Stimulated activated CD8-positive, alpha-beta memory T cell treated with anti-CD3 and anti-CD28 coated beads, Interleukin-12 subunit alpha, Interleukin-12 subunit beta, amount 100 ng/mL, for 24 hours (primary cell): Measurements from ENCODE around the gene KIF20B.
"Not testable (repeated sequence)": the region's sequence is repeated elsewhere in the genome, so short reads cannot be mapped to it uniquely, and the experiment has no call there.

Experiments used
- DNase-seq: peaks from one replicate; pipeline ENCODE4 v3.0.0-alpha.2; 2020; ENCODE audit errors: extremely low read depth

KIF20B gene

DNA sequence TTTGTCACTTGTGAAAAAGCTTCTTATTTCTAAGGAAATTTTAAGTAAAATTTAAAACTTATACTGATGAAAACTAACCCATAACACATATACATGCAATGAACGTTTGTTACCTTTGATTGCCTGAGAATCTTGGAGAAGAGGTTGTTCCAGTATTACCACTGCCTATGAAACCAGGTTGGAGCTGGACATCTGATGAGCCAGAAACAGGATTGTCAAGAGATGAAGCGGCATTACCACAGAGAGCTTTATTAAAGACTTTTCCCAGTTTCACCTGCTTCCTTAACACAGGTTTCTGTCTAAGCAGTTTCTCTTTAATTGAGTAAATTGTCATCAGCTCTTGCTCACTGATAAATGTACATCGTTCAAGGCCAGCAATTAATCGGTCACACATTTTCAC lies 9.0 kb upstream of the KIF20B start:
- DNase-seq: no peak

GRCh38 chr10:89693176-89693575 lies 8.2 kb upstream of the KIF20B start:
- DNase-seq: no peak

DNA sequence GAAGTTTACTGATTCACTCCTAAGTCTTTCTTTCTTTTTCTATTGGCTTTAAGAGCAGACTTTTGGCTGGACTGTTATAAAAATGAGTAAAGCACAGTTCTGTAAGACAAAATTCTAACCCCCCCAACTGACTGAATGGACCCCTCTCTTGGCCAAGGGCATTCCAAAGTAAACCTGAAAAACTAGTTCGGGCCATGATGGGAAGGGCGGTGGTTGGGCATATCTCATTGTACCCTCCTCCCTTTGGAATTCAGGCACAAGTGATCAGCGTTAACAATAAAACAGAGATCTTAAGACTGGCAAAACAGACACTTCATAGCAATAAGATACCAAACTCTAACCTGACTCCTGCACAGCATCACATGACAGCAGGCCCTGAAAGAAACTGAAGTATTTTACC lies 6.1 kb upstream of the KIF20B start:
- no peak for DNase-seq

DNA sequence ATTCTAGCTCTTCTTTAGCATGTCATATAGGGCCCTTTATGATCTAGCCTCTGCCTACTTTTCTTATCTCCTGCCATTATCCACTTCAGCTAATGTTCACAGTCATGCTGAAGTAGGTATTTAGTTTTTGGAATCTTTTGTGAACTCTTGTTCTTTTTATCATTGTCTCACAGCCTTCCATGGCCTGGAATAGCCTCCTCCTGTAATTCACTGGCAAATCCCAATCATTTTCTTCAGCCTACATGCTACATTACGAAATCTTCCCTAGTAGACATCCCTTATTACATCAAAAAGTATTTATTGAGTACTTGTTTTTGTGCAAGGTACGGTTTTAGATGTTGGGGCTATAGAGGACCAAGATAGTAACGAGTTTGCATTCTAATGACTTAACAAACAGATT lies 3.4 kb upstream of the KIF20B start:
- no peak for DNase-seq

GRCh38 chr10:89699581-89700064 lies 1.8 kb upstream of the KIF20B start:
- no peak for DNase-seq

- no peak for DNase-seq
These were observed 508 bp upstream of the KIF20B start for GRCh38 chr10:89700923-89701241.

- DNase-seq: no peak
These were observed 711 bp downstream of the KIF20B start for GRCh38 chr10:89702121-89702480.

GRCh38 chr10:89705466-89705865 lies 4.1 kb downstream of the KIF20B start:
- DNase-seq: no peak

- DNase-seq: no peak
These were observed 4.6 kb downstream of the KIF20B start for GRCh38 chr10:89706011-89706410.

DNA sequence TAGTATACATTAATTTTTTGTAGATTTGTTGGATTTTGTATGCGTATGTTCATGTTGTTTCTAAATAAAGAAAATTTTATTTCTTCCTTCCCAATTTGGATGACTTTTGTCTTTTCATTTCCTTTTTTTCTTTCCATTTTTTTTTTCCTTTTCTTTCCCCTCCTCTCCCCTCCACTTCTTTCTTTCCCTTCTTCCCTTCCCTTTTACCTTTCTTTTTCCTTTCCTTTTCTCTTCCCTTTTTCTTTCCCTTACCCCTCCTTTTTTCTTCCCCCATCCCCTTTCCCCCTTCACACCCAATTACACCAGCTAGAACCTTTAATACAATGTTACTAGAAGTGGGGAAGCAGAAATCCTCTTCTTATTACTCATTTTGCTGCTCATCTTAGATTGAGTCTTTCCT lies 6.0 kb downstream of the KIF20B start:
- DNase-seq: no peak

DNA sequence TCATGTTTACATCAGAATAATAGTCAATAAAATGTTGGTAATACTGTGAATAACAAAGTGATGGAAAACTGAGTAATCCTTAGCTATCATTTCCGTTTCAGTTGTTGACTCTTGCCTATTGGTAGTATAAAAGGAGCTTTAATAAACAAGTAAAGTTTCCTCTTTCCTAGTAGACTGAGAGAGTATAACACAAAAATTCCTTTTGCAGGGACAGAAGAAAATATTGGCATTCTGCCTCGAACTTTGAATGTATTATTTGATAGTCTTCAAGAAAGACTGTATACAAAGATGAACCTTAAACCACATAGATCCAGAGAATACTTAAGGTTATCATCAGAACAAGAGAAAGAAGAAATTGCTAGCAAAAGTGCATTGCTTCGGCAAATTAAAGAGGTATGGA lies 9.4 kb downstream of the KIF20B start:
- DNase-seq: no peak

DNA sequence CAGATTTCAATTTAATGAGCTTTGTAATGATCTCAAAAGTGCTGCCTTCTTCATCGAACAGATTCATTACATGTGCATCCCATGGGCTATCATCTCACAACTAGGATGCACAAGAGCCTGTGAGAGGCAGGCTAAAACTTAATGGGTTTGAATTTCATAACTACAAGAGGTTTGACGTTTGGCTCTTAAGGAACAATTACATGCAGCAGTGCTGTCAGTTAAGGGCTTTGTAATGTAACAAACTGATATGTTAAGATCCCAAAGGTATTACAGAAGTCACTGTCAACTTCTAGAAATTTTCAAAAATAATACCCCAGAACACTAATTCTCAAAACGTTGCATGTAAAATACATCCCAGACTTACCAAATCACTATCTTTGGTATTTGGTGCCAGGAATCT lies 33.2 kb downstream of the KIF20B start:
- DNase-seq: no peak

- no peak for DNase-seq
These were observed 37.3 kb downstream of the KIF20B start for GRCh38 chr10:89738551-89739209.

DNA sequence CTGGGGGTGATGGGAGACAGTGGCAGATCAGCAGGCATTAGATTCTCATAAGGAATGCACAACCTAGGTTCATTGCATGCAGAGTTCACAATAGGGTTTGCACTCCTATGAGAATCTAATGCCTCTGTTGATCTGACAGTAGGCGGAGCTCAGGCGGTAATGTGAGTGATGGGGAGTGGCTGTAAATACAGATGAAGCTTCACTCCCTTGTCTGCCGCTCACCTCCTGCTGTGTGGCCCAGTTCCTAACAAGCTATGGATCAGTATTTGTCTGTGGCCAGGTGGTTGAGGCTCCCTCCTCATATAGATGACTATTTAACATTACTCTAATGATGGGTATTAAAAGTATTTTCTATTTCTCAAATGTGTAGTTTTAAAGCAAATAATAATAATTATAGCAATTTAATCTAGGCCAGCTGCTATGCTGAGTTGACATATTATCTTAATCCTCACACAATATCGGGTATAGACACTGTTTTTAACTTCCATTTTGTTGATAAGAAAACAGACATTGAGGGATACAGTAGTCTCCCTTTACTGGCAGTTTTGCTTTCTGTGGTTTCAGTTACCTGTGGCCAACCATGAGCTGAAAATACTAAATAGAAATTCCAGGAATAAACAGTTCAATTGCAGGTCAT lies 39.9 kb downstream of the KIF20B start:
- no peak for DNase-seq

DNA sequence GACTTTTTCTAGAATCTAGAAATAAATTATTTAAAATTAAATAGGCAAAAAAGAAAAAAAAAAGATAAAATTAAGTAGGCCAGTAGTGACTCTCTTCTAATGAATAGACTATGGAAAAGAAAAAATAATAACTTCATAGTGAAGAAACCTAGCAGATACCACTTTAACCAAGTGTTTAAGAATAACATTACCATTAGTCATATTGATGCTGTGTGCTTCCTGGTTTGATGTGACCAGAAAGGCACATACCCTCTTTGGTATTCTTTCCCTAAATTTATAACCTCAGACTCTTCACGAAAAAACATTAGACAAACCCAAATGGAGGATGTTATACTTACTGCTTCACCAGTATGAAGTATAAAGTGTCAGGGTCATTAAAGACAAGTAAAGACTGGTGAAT lies 42.6 kb downstream of the KIF20B start:
- DNase-seq: no peak

- no peak for DNase-seq
These were observed 44.5 kb downstream of the KIF20B start for GRCh38 chr10:89745903-89746302.

GRCh38 chr10:89750441-89750840 lies 49.1 kb downstream of the KIF20B start:
- DNase-seq: no peak

DNA sequence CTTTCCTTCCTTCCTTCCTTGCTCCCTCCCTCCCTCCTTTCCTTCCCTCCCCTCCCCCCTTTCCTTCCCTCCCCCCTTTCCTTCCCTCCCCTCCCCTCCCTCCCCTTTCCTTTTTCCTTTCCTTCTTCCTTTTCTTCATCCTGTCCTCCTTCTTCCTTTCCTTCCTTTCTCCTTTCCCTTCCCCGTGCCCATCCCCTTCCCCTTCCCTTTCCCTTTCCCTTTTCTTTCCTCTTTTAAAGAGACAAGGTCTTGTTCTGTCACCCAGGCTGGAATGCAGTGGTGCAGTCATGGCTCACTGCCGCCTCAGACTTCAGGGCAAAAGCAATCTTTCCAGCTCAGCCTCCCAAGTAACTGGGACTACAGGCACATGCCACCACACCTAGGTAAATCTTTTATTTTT lies 54.0 kb downstream of the KIF20B start:
- no peak for DNase-seq

DNA sequence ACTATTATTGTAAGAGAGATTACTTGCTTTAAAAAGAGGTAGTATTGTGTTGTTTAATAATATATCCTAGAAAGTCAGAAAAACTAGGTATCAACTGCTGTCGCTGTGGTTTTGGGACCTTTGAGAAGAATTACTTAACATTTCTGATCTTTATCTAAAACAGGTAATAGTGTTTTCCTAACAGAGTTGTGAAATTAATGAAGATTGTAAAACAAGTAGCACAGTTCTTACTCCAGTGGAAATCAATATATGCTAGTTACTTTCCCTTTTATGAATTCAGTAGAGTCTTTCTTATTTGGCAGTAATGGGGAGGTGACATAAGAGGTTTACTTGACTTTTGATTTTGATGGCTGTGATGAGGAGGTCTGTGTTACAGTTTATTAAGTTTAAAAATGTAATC lies 58.1 kb downstream of the KIF20B start:
- DNase-seq: no peak

DNA sequence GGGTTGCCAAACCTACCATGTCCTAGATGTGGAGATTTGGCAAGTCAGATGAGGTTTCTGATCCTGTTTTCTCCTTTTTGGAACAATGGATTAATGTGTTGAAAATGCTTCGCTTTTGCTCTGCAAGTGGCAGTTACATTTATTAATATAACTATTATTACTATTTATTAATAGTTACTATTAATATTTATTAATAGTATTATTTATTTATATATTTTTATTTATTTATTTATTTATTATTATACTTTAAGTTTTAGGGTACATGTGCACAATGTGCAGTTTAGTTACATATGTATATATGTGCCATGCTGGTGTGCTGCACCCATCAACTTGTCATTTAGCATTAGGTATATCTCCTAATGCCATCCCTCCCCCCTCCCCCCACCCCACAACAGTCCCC lies 62.3 kb downstream of the KIF20B start:
- not testable (repeated sequence) for DNase-seq

DNA sequence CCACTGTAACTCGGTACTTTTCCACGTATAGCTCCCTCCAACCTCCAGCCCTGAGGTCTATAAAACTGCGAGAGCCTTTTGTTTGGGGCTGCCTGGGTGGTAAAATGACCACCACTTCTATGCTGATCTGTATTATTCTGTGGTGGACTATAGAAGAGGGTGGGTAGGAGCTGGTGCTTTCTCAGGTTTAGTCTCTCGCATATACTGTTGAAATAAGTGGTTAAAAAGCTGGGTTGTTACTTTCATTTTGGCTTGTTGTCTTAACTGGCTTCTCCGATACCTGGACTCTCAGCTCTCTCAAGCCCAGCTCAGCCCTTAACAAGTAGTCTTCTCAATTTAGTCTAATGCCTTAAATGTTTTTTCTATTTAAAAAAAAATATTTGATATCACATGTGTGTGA lies 70.3 kb downstream of the KIF20B start:
- DNase-seq: no peak

GRCh38 chr10:89773081-89773480 lies 71.7 kb downstream of the KIF20B start:
- DNase-seq: no peak

- no peak for DNase-seq
These were observed 75.3 kb downstream of the KIF20B start for GRCh38 chr10:89776665-89777064.

DNA sequence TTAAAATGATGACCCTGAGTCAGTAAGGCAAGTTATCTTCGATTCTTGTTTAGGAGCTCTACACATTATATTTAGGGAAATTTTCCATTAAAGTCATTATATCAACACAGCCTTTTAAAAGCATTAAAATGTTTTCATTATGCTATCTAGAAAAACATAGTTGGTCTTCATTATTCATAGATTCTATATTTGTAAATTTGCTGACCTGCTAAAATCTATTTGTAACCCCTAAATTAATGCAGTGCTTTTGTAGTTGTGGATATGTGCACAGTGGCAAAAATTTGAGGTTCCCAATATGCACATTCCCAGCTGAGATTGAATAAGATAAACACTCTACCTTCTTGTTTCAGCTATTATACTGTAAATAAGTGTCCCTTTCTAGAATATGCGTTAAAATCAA lies 81.1 kb downstream of the KIF20B start:
- no peak for DNase-seq
